Left kidney (tissue), 8 donors: ENCODE measurements around the gene ECPAS. TPM values are rescaled to one million over a fixed set of nuclear protein-coding genes. Genes with fewer than 3 reads are reported as not detected.
"Not testable (repeated sequence)": the region's sequence is repeated elsewhere in the genome, so short reads cannot be mapped to it uniquely, and the experiment has no call there.

ENCODE experiments used
- DNase-seq: peaks from one replicate; pipeline ENCODE4 v3.0.0-alpha.2; 2013
- long read RNA-seq, 8 donors: transcript quantifications; one replicate each; lab custom pipeline, GENCODE V29; 2026
- polyA plus RNA-seq: library from polyadenylated mRNA; unstranded; fragments of 120-200 nt; gene quantifications from one replicate; pipeline ENCODE4 v1.2.1, GENCODE V29; 2013; ENCODE audit not compliant: insufficient read length

Gene ECPAS
- polyA plus RNA-seq, result 95.2 TPM
- long read RNA-seq, donor 1, partial matches to known transcripts, result 14 of 14 reads
- long read RNA-seq, donor 1, other reads (novel, unspliced or antisense), result 0 of 14 reads
- long read RNA-seq, donor 2, full-length matches to known transcripts, result 1 of 22 reads
- long read RNA-seq, donor 2, partial matches to known transcripts, result 21 of 22 reads
- long read RNA-seq, donor 2, other reads (novel, unspliced or antisense), result 0 of 22 reads
- long read RNA-seq, donor 3, partial matches to known transcripts, result 20 of 20 reads
- long read RNA-seq, donor 3, other reads (novel, unspliced or antisense), result 0 of 20 reads
- long read RNA-seq, donor 4, result 0 reads
- long read RNA-seq, donor 5, partial matches to known transcripts, result 10 of 10 reads
- long read RNA-seq, donor 5, other reads (novel, unspliced or antisense), result 0 of 10 reads
- long read RNA-seq, donor 6, full-length matches to known transcripts, result 1 of 14 reads
- long read RNA-seq, donor 6, partial matches to known transcripts, result 13 of 14 reads
- long read RNA-seq, donor 6, other reads (novel, unspliced or antisense), result 0 of 14 reads
- long read RNA-seq, donor 7, partial matches to known transcripts, result 21 of 22 reads
- long read RNA-seq, donor 7, other reads (novel, unspliced or antisense), result 0 of 22 reads
- long read RNA-seq, donor 8, partial matches to known transcripts, result 5 of 5 reads
- long read RNA-seq, donor 8, other reads (novel, unspliced or antisense), result 0 of 5 reads

GRCh38 chr9:111483858-111484571, at the start of gene ECPAS:
Gene ECPAS (minus strand): TSS chr9:111484383. CDS start chr9:111472918, 11,465 bp downstream.
- DNase-seq, result peak; percentile 65

- no peak for DNase-seq
Measured at GRCh38 chr9:111533099-111533790, 49.1 kb upstream of the ECPAS start.

GRCh38 chr9:111531716-111532115, 47.5 kb upstream of the ECPAS start:
- DNase-seq, result no peak

GRCh38 chr9:111529787-111530186, 45.6 kb upstream of the ECPAS start:
- DNase-seq, result no peak

GRCh38 chr9:111527347-111527746, 43.2 kb upstream of the ECPAS start:
- no peak for DNase-seq

- DNase-seq, result peak; percentile 84
Measured at GRCh38 chr9:111525056-111525977, 41.1 kb upstream of the ECPAS start, which contains the start of gene ZNF483. Gene ZNF483 (plus strand): TSS chr9:111525179. CDS start chr9:111527396, 2,217 bp downstream.

GRCh38 chr9:111524731-111525055, 40.5 kb upstream of the ECPAS start:
- no peak for DNase-seq

GRCh38 chr9:111516061-111516465, 31.9 kb upstream of the ECPAS start:
- DNase-seq, result no peak

- no peak for DNase-seq
Measured at GRCh38 chr9:111514967-111515366, 30.8 kb upstream of the ECPAS start.

GRCh38 chr9:111511581-111511980, 27.4 kb upstream of the ECPAS start:
- not testable (repeated sequence) for DNase-seq

GRCh38 chr9:111502506-111502905, 18.3 kb upstream of the ECPAS start:
- no peak for DNase-seq

- no peak for DNase-seq
Measured at GRCh38 chr9:111501648-111502047, 17.5 kb upstream of the ECPAS start.

GRCh38 chr9:111501005-111501562, 16.9 kb upstream of the ECPAS start:
- DNase-seq, result no peak

- not testable (repeated sequence) for DNase-seq
Measured at GRCh38 chr9:111497196-111497595, 13.0 kb upstream of the ECPAS start.

GRCh38 chr9:111484572-111484894, 350 bp upstream of the ECPAS start:
- DNase-seq, result no peak

- DNase-seq, result peak; percentile 25
Measured at GRCh38 chr9:111483439-111483857, 735 bp downstream of the ECPAS start.

GRCh38 chr9:111482694-111483438, 1.3 kb downstream of the ECPAS start:
- peak; percentile 66 for DNase-seq

GRCh38 chr9:111481885-111482636, 2.1 kb downstream of the ECPAS start:
- DNase-seq, result peak; percentile 14

GRCh38 chr9:111477677-111478076, 6.5 kb downstream of the ECPAS start:
- DNase-seq, result no peak
